Ovary (tissue), 9 donors: ENCODE measurements around the gene OCSTAMP. TPM values are rescaled to one million over a fixed set of nuclear protein-coding genes. Genes with fewer than 3 reads are reported as not detected.

Experiments
- DNase-seq, 5 donors: peaks; one replicate each; pipeline ENCODE4 v3.0.0-alpha.2; 2019 to 2020
- H3K27ac ChIP-seq, 2 donors: fragments of 200-600 bp; one replicate each; pipeline versions ENCODE4 v1.5.1 to v1.8.0; 2019 to 2022
- H3K27me3 ChIP-seq: fragments of 200-600 bp; one replicate; pipeline ENCODE4 v1.8.0; 2022
- H3K36me3 ChIP-seq: fragments of 200-600 bp; sonication (generic); one replicate; pipeline ENCODE4 v1.5.1; 2019
- H3K4me1 ChIP-seq: one replicate; pipeline ENCODE4 v1.8.1; 2013; ENCODE audit warnings: mild to moderate bottlenecking, moderate library complexity; ENCODE audit not compliant: insufficient read depth
- H3K4me3 ChIP-seq: fragments of 200-600 bp; sonication (generic); one replicate; pipeline ENCODE4 v1.5.1; 2017
- H3K9me3 ChIP-seq, 2 donors: fragments of 200-600 bp in 1 of 2; sonication (generic) in 1 of 2; one replicate each; pipeline versions ENCODE4 v1.5.1 to v1.8.1; 2013 to 2019; ENCODE audit warnings: mild to moderate bottlenecking in 1 of 2, moderate library complexity in 1 of 2
- CTCF ChIP-seq, 3 donors: fragments of 450-650 bp in 2 of 3; fragments of 200-600 bp in 1 of 3; IDR thresholded peaks; one replicate each; pipeline versions ENCODE4 v1.5.1 to v1.8.0; 2016 to 2022; ENCODE audit warnings: antibody characterized with exemption in 3 of 3, mild to moderate bottlenecking in 1 of 3
- EP300 ChIP-seq: sonication (generic); formaldehyde crosslinking; IDR thresholded peaks from one replicate; pipeline ENCODE4 v1.6.1; 2017; ENCODE audit warnings: antibody characterized with exemption
- POLR2A ChIP-seq: fragments of 450-650 bp; IDR thresholded peaks from one replicate; pipeline ENCODE4 v1.6.1; 2017; ENCODE audit warnings: antibody characterized with exemption, mild to moderate bottlenecking, moderate library complexity
- WGBS, 3 donors: extraction: QIAGEN DNeasy Blood & Tissue Kit in 1 of 3; methylation state at CpG; one replicate each; pipeline versions ENCODE4 v1.1.5 to v1.1.7; 2013 to 2017; 5-methylcytosine and 5-hydroxymethylcytosine counted together
- intact Hi-C, 4 donors: fragments of 100-400 bp; cut with DNase I; formaldehyde crosslinking; loops; one replicate each; pipeline versions ENCODE4 v1.11.0 to v1.15.1; 2022 to 2023
- polyA plus RNA-seq, 2 donors: library from polyadenylated mRNA; stranded (reverse); fragments of 200-250 nt in 1 of 2; fragments of 350-450 nt in 1 of 2; fragmentation: Illumina TruSeq in 1 of 2; extraction: RNeasy Lipid Tissue Mini Kit (QIAGEN cat#74804) in 1 of 2; gene quantifications; one replicate each; pipeline ENCODE4 v1.2.3, GENCODE V29; 2013 to 2014
- total RNA-seq, 7 donors: library from RNA; depleted of rRNA in 2 of 7; stranded (reverse); fragments of >200 nt in 2 of 7; fragmentation: NEBNext Ultra II Directional in 3 of 7; extraction: Animal tissue kit (Norgen Biotek cat#: 25700) in 3 of 7; gene quantifications; one replicate each; pipeline versions ENCODE4 v1.1.0 to v1.2.4, GENCODE V29; 2016 to 2023
- donor health status: DM: no; HTN: no; CAD: no; lungs with moderate emphysema.
- donor health status: DM: no; HTN: no; CAD: no.
- donor health status: Bipolar disorder and iron deficiency.
- donor health status: DM: yes; HTN: yes; CAD: no.
- donor health status: DM: no; HTN: no; CAD: no.
- donor health status: DM: yes; HTN: yes; CAD: no.

Gene OCSTAMP
- total and polyA plus RNA-seq, 9 donors: 2.0 TPM; not detected in 8

DNA sequence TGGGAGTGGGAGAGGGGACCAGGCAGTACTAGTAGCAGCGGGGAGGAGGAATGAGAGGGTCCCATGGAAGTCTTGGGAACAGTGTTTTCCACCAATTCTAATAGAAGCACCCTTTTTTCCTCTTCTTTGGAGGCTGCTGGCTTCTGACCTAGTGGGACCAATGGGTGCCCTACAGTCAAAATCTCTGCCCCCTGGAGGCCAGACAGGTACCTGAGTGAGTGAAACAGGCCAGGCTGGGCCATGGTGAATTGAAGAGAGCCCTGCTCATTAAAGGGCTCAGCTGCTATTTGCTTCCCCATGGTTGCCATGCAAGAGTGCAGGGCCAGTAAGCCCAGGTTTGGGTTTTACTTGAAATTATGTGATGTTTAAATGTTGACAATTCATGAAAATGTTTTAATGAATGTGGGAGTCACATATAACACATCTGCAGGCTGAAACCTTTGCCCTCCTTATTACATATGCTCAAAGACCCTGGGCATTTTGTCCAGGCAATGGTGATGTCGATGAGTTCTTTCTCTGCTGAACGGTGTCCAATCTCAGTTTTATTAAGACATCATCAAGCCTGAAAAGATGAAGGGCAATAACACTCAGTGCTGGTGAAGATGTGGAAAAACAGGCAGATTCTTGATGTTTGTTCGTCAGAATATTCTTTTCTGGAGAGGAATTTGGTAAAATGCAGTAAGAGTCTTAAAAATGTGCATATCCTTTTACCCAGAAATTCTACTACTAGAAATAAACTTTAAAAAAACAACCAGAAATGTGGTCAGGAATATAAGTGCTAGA lies 42.3 kb upstream of the OCSTAMP start:
- H3K4me3 ChIP-seq: no peak overlapping the region
- no peaks in the 10 kb centered on the region for H3K9me3 ChIP-seq
- no peaks in the 10 kb centered on the region for H3K36me3 ChIP-seq
- intact Hi-C loops: no loop called here
- TF ChIP-seq POLR2A: no peak
- TF ChIP-seq CTCF (IDR thresholded peaks at IDR 0.05): no peak
- no peak for TF ChIP-seq EP300
- H3K4me1 ChIP-seq: no peaks in the 10 kb centered on the region
- H3K27ac ChIP-seq: no peak overlapping the region
- H3K27me3 ChIP-seq: no peaks in the 10 kb centered on the region
- WGBS, 3 donors: 94 to 98% (median 96%) methylated on average over 4 of the region's 4 CpGs
- no peak for DNase-seq

GRCh38 chr20:46590443-46590842 lies 40.0 kb upstream of the OCSTAMP start:
- Histone ChIP-seq H3K4me1 (no peaks in the 10 kb centered on the region), H3K36me3 (no peaks in the 10 kb centered on the region), H3K9me3 (no peaks in the 10 kb centered on the region), H3K27me3 (no peaks in the 10 kb centered on the region), H3K4me3 (no peak overlapping the region), H3K27ac (no peak overlapping the region)
- intact Hi-C loops: no loop called here
- TF ChIP-seq CTCF (IDR thresholded peaks at IDR 0.05) (no peak), POLR2A (no peak), EP300 (no peak)
- 22 to 41% (median 28%) methylated on average over 1 of the region's 1 CpG for WGBS, 3 donors
- no peak for DNase-seq

GRCh38 chr20:46588532-46589511 lies 38.4 kb upstream of the OCSTAMP start:
- Histone ChIP-seq H3K4me1 (no peaks in the 10 kb centered on the region), H3K36me3 (no peaks in the 10 kb centered on the region), H3K27me3 (no peaks in the 10 kb centered on the region), H3K27ac (no peak overlapping the region), H3K9me3 (no peaks in the 10 kb centered on the region), H3K4me3 (no peak overlapping the region)
- no peak for DNase-seq
- whole genome bisulfite sequencing, 3 donors: 78 to 83% (median 80%) methylated on average over 14 of the region's 14 CpGs
- intact Hi-C loops: no loop called here
- TF ChIP-seq CTCF (IDR thresholded peaks at IDR 0.05) (no peak), EP300 (no peak), POLR2A (no peak)

DNA sequence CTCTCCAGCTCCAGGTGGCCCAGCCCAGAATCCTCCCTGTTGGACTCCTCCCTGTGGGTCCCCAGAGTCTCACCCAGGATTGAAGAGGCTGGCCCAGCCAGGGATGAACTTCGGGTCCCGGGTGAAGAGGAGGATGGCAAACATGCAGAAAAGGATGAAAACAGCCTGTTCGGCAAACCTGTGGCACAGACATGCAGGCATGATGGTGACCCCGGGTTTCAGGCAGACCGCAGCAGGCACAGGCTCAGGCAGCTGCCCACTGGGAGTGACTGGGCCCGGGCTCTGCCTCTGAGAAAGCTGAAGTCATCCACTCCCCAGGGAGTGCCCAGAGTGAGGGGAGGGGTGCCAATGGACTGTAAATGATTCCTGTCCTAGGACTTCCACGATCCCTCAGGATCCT lies 37.5 kb upstream of the OCSTAMP start:
- intact Hi-C loops: no loop called here
- DNase-seq: no peak
- H3K4me1 ChIP-seq: no peaks in the 10 kb centered on the region
- H3K36me3 ChIP-seq: no peaks in the 10 kb centered on the region
- no peaks in the 10 kb centered on the region for H3K9me3 ChIP-seq
- TF ChIP-seq POLR2A: no peak
- TF ChIP-seq CTCF (IDR thresholded peaks at IDR 0.05): no peak
- H3K27ac ChIP-seq: no peak overlapping the region
- 76 to 92% (median 83%) methylated on average over 7 of the region's 7 CpGs for WGBS, 3 donors
- H3K4me3 ChIP-seq: no peak overlapping the region
- no peaks in the 10 kb centered on the region for H3K27me3 ChIP-seq
